Measurements from ENCODE around the gene LYST. TPM values are rescaled to one million over a fixed set of nuclear protein-coding genes. Genes with fewer than 3 reads are reported as not detected.

LYST gene
- total and polyA plus RNA-seq, 2 donors (not counting 1 experiment from before 2014, with no cell fraction given), result 7.5 to 50.2 TPM

GRCh38 chr1:235876402-235876841 is 9.7 kb upstream of the LYST start:
- no peak for DNase-seq (ENCODE audit: low read depth in 2 of 2)
- Histone ChIP-seq H3K79me2 (ENCODE audit: control insufficient read depth, insufficient read depth, low read length) (no peaks in the 10 kb centered on the region), H3K4me1 (ENCODE audit: control insufficient read depth, extremely low read depth, insufficient read depth, low read length) (no peaks in the 10 kb centered on the region), H3K27ac (ENCODE audit: insufficient read depth, low read length) (no peak overlapping the region), H3K9ac (ENCODE audit: insufficient read depth, low read length) (no peak overlapping the region), H3K4me3 (replicated peaks in 1 of 4; ENCODE audit: control extremely low read depth in 1 of 4, insufficient read depth in 1 of 4, low read depth in 3 of 4, low read length in 4 of 4) (no peak overlapping the region), H2AFZ (ENCODE audit: low read length) (no peak overlapping the region), H4K20me1 (ENCODE audit: control insufficient read depth, extremely low read depth, insufficient read depth, low read length) (no peaks in the 10 kb centered on the region), H3K36me3 (ENCODE audit: control insufficient read depth, insufficient read depth, low read length) (no peaks in the 10 kb centered on the region), H3K27me3 (ENCODE audit: control insufficient read depth, insufficient read depth, low read length) (no peaks in the 10 kb centered on the region), H3K4me2 (ENCODE audit: extremely low read depth, insufficient read depth, low read length) (no peak overlapping the region), H3K9me3 (ENCODE audit: control insufficient read depth, insufficient read depth, low read depth, low read length) (no peaks in the 10 kb centered on the region)
- TF ChIP-seq, protein P1, sequence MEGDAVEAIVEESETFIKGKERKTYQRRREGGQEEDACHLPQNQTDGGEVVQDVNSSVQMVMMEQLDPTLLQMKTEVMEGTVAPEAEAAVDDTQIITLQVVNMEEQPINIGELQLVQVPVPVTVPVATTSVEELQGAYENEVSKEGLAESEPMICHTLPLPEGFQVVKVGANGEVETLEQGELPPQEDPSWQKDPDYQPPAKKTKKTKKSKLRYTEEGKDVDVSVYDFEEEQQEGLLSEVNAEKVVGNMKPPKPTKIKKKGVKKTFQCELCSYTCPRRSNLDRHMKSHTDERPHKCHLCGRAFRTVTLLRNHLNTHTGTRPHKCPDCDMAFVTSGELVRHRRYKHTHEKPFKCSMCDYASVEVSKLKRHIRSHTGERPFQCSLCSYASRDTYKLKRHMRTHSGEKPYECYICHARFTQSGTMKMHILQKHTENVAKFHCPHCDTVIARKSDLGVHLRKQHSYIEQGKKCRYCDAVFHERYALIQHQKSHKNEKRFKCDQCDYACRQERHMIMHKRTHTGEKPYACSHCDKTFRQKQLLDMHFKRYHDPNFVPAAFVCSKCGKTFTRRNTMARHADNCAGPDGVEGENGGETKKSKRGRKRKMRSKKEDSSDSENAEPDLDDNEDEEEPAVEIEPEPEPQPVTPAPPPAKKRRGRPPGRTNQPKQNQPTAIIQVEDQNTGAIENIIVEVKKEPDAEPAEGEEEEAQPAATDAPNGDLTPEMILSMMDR (conservative IDR thresholded peaks at IDR 0.05 in 1 of 2, IDR thresholded peaks at IDR 0.05 in 1 of 2; ENCODE audit: low read depth in 1 of 2, low read length in 2 of 2), result no peak
- TF ChIP-seq EZH2 (IDR thresholded peaks at IDR 0.05; ENCODE audit: low read length, missing control alignments), result no peak

- H2AFZ ChIP-seq (ENCODE audit: low read length), result no peak overlapping the region
Measured at GRCh38 chr1:235875036-235875597, 8.4 kb upstream of the LYST start.

DNA sequence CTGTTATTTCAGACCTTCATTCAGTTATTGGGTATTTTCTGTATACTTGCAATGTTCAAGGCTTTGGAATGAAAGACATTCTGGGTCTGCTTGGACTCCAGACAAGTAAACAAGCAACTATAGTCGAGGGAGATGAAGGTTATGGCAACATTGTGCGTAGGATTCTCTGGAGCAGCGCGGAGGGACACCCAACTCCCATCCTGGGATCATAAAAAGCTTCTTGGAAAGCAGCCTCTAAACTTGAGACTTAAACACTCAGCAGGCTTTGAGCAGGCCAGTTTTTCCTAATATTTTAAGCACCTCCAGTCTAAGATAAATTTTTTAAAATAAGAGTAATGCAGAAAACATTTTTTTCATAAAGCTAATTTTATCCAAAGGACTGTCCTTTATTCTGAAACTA is 7.6 kb upstream of the LYST start:
- Histone ChIP-seq H3K4me1 (ENCODE audit: control insufficient read depth, extremely low read depth, insufficient read depth, low read length) (no peaks in the 10 kb centered on the region), H3K27me3 (ENCODE audit: control insufficient read depth, insufficient read depth, low read length) (no peaks in the 10 kb centered on the region), H3K4me2 (ENCODE audit: extremely low read depth, insufficient read depth, low read length) (no peak overlapping the region), H3K9ac (ENCODE audit: insufficient read depth, low read length) (no peak overlapping the region), H3K27ac (ENCODE audit: insufficient read depth, low read length) (no peak overlapping the region), H2AFZ (ENCODE audit: low read length) (no peak overlapping the region), H3K79me2 (ENCODE audit: control insufficient read depth, insufficient read depth, low read length) (no peaks in the 10 kb centered on the region), H4K20me1 (ENCODE audit: control insufficient read depth, extremely low read depth, insufficient read depth, low read length) (no peaks in the 10 kb centered on the region), H3K9me3 (ENCODE audit: control insufficient read depth, insufficient read depth, low read depth, low read length) (no peaks in the 10 kb centered on the region), H3K36me3 (ENCODE audit: control insufficient read depth, insufficient read depth, low read length) (no peaks in the 10 kb centered on the region), H3K4me3 (replicated peaks in 1 of 4; ENCODE audit: control extremely low read depth in 1 of 4, insufficient read depth in 1 of 4, low read depth in 3 of 4, low read length in 4 of 4) (no peak overlapping the region)
- TF ChIP-seq, protein P1 (conservative IDR thresholded peaks at IDR 0.05 in 1 of 2, IDR thresholded peaks at IDR 0.05 in 1 of 2; ENCODE audit: low read depth in 1 of 2, low read length in 2 of 2), result no peak
- TF ChIP-seq EZH2 (IDR thresholded peaks at IDR 0.05; ENCODE audit: low read length, missing control alignments), result no peak
- no peak for DNase-seq (ENCODE audit: low read depth in 2 of 2)

More at GRCh38 chr1:235875036-235875597, 8.4 kb upstream of the LYST start:
- DNase-seq (ENCODE audit: low read depth in 2 of 2), result no peak
- no peaks in the 10 kb centered on the region for H3K27me3 ChIP-seq (ENCODE audit: control insufficient read depth, insufficient read depth, low read length)
- H3K4me2 ChIP-seq (ENCODE audit: extremely low read depth, insufficient read depth, low read length), result no peak overlapping the region
- TF ChIP-seq, protein P1 (conservative IDR thresholded peaks at IDR 0.05 in 1 of 2, IDR thresholded peaks at IDR 0.05 in 1 of 2; ENCODE audit: low read depth in 1 of 2, low read length in 2 of 2), result no peak
- TF ChIP-seq EZH2 (IDR thresholded peaks at IDR 0.05; ENCODE audit: low read length, missing control alignments), result no peak
- no peaks in the 10 kb centered on the region for H3K36me3 ChIP-seq (ENCODE audit: control insufficient read depth, insufficient read depth, low read length)
- no peaks in the 10 kb centered on the region for H3K4me1 ChIP-seq (ENCODE audit: control insufficient read depth, extremely low read depth, insufficient read depth, low read length)
- no peak overlapping the region for H3K9ac ChIP-seq (ENCODE audit: insufficient read depth, low read length)
- H4K20me1 ChIP-seq (ENCODE audit: control insufficient read depth, extremely low read depth, insufficient read depth, low read length), result no peaks in the 10 kb centered on the region
- no peaks in the 10 kb centered on the region for H3K79me2 ChIP-seq (ENCODE audit: control insufficient read depth, insufficient read depth, low read length)
- H3K4me3 ChIP-seq (replicated peaks in 1 of 4; ENCODE audit: control extremely low read depth in 1 of 4, insufficient read depth in 1 of 4, low read depth in 3 of 4, low read length in 4 of 4), result no peak overlapping the region
- no peak overlapping the region for H3K27ac ChIP-seq (ENCODE audit: insufficient read depth, low read length)
- H3K9me3 ChIP-seq (ENCODE audit: control insufficient read depth, insufficient read depth, low read depth, low read length), result no peaks in the 10 kb centered on the region

Measured in fibroblast of lung (primary cell).